ENCODE measurements around the gene BTNL3.

DNA sequence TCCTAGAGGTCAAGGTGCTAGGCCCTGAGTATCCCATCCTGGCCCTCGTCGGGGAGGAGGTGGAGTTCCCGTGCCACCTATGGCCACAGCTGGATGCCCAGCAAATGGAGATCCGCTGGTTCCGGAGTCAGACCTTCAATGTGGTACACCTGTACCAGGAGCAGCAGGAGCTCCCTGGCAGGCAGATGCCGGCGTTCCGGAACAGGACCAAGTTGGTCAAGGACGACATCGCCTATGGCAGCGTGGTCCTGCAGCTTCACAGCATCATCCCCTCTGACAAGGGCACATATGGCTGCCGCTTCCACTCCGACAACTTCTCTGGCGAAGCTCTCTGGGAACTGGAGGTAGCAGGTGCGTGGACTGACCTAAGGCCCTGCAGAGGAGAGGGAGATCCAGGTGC, 59.3 kb downstream of the BTNL3 start:
- TF ChIP-seq, protein P1, sequence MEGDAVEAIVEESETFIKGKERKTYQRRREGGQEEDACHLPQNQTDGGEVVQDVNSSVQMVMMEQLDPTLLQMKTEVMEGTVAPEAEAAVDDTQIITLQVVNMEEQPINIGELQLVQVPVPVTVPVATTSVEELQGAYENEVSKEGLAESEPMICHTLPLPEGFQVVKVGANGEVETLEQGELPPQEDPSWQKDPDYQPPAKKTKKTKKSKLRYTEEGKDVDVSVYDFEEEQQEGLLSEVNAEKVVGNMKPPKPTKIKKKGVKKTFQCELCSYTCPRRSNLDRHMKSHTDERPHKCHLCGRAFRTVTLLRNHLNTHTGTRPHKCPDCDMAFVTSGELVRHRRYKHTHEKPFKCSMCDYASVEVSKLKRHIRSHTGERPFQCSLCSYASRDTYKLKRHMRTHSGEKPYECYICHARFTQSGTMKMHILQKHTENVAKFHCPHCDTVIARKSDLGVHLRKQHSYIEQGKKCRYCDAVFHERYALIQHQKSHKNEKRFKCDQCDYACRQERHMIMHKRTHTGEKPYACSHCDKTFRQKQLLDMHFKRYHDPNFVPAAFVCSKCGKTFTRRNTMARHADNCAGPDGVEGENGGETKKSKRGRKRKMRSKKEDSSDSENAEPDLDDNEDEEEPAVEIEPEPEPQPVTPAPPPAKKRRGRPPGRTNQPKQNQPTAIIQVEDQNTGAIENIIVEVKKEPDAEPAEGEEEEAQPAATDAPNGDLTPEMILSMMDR (IDR thresholded peaks at IDR 0.05 in 4 of 5, conservative IDR thresholded peaks at IDR 0.05 in 1 of 5): no peak
- TF ChIP-seq POLR2A (IDR thresholded peaks at IDR 0.05): no peak

All from gastrocnemius medialis (tissue), 4 donors.